ENCODE data around the gene ZNF722.

- TF ChIP-seq POLR2A (IDR thresholded peaks at IDR 0.05) (no peak), CTCF (IDR thresholded peaks at IDR 0.05) (no peak)
Observed at GRCh38 chr7:63953181-63953580, 45.5 kb upstream of the ZNF722 start.
